Testis (tissue), 2 donors: ENCODE results near the gene KLHDC4.

ENCODE experiments used
- POLR2A ChIP-seq: fragments of 450-650 bp; IDR thresholded peaks from one replicate; pipeline ENCODE4 v1.6.1; 2017; ENCODE audit warnings: antibody characterized with exemption, mild to moderate bottlenecking, moderate library complexity
- TF ChIP-seq, protein P1 (sequence below), 3 experiments: fragments of 450-650 bp in 2 of 3; fragments of 200-600 bp in 1 of 3; sonication (generic) in 1 of 3; IDR thresholded peaks; one replicate each; pipeline ENCODE4 v1.5.1; 2016 to 2019; ENCODE audit warnings: antibody characterized with exemption in 3 of 3, mild to moderate bottlenecking in 2 of 3, moderate library complexity in 1 of 3

DNA sequence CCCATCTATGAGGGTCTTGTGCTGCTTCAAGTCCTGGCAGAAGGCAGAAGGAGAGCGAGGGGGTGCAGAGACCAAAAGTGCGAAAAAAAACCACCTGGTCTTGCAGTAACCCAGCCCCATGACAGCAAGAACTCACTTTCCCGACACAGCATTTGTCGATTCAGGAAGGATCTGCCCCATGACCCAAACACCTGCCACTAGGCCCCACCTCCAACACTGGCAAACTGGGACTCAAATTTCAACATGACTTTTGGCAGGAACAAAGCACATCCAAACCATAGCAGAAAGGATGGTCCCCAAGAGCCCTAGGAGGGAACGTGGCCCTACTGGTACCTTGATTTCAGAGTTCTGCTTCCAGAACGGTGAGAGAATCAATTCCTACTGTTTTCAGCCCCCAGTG, 34.7 kb upstream of the KLHDC4 start:
- TF ChIP-seq, protein P1, sequence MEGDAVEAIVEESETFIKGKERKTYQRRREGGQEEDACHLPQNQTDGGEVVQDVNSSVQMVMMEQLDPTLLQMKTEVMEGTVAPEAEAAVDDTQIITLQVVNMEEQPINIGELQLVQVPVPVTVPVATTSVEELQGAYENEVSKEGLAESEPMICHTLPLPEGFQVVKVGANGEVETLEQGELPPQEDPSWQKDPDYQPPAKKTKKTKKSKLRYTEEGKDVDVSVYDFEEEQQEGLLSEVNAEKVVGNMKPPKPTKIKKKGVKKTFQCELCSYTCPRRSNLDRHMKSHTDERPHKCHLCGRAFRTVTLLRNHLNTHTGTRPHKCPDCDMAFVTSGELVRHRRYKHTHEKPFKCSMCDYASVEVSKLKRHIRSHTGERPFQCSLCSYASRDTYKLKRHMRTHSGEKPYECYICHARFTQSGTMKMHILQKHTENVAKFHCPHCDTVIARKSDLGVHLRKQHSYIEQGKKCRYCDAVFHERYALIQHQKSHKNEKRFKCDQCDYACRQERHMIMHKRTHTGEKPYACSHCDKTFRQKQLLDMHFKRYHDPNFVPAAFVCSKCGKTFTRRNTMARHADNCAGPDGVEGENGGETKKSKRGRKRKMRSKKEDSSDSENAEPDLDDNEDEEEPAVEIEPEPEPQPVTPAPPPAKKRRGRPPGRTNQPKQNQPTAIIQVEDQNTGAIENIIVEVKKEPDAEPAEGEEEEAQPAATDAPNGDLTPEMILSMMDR (IDR thresholded peaks at IDR 0.05), result no peak
- no peak for TF ChIP-seq POLR2A
